Fibroblast of lung (primary cell): ENCODE results near the gene BTBD17. TPM values are rescaled to one million over a fixed set of nuclear protein-coding genes. Genes with fewer than 3 reads are reported as not detected.

Experiments
- DNase-seq, 2 donors: peaks; one replicate each; pipeline versions ENCODE4 v3.0.0 to v3.0.0-alpha.2; 2010; ENCODE audit warnings: low read depth in 2 of 2
- H2AFZ ChIP-seq: 2 replicates; pipeline ENCODE4 v1.5.1; 2012; ENCODE audit warnings: low read length, control low read depth, inconsistent platforms
- H3K27ac ChIP-seq: 2 replicates; pipeline ENCODE4 v1.5.1; 2011; ENCODE audit warnings: low read length, control low read depth; ENCODE audit not compliant: insufficient read depth
- H3K27me3 ChIP-seq: 2 replicates; pipeline ENCODE4 v1.5.1; 2011; ENCODE audit warnings: mild to moderate bottlenecking, low read length; ENCODE audit not compliant: control insufficient read depth, insufficient read depth
- H3K36me3 ChIP-seq: 2 replicates; pipeline ENCODE4 v1.5.1; 2011; ENCODE audit warnings: low read length; ENCODE audit not compliant: control insufficient read depth, insufficient read depth
- H3K4me1 ChIP-seq: 2 replicates; pipeline ENCODE4 v1.5.1; 2011; ENCODE audit warnings: low read length; ENCODE audit not compliant: control insufficient read depth, insufficient read depth; ENCODE audit errors: extremely low read depth
- H3K4me2 ChIP-seq: 2 replicates; pipeline ENCODE4 v1.5.1; 2011; ENCODE audit warnings: low read length, control low read depth; ENCODE audit not compliant: insufficient read depth; ENCODE audit errors: extremely low read depth
- H3K4me3 ChIP-seq, 4 experiments: fragments of 200-600 bp in 1 of 4; sonication (generic) in 1 of 4; replicated peaks in 1 of 4; 2 replicates each; pipeline ENCODE4 v1.5.1; 2011 to 2016; ENCODE audit warnings: low read length in 4 of 4, low read depth in 3 of 4, mild to moderate bottlenecking in 3 of 4, control low read depth in 2 of 4, inconsistent platforms in 1 of 4, mixed read lengths in 1 of 4; ENCODE audit not compliant: insufficient read depth in 1 of 4; ENCODE audit errors: control extremely low read depth in 1 of 4
- H3K79me2 ChIP-seq: 2 replicates; pipeline ENCODE4 v1.5.1; 2012; ENCODE audit warnings: mild to moderate bottlenecking, low read length, inconsistent platforms; ENCODE audit not compliant: control insufficient read depth, insufficient read depth
- H3K9ac ChIP-seq: 2 replicates; pipeline ENCODE4 v1.5.1; 2011; ENCODE audit warnings: mild to moderate bottlenecking, low read length, control low read depth; ENCODE audit not compliant: insufficient read depth
- H3K9me3 ChIP-seq: 2 replicates; pipeline ENCODE4 v1.5.1; 2012; ENCODE audit warnings: low read depth, low read length; ENCODE audit not compliant: control insufficient read depth, insufficient read depth
- H4K20me1 ChIP-seq: 2 replicates; pipeline ENCODE4 v1.5.1; 2011; ENCODE audit warnings: low read length; ENCODE audit not compliant: control insufficient read depth, insufficient read depth; ENCODE audit errors: extremely low read depth
- CTCF ChIP-seq, 2 donors: IDR thresholded peaks in 1 of 2; conservative IDR thresholded peaks in 1 of 2; 1 replicate in 1 of 2; 2 replicates in 1 of 2; pipeline ENCODE4 v1.5.1; 2011 to 2012; ENCODE audit warnings: low read length in 2 of 2, control low read depth in 1 of 2, inconsistent platforms in 1 of 2, low read depth in 1 of 2, mild to moderate bottlenecking in 1 of 2
- EZH2 ChIP-seq: IDR thresholded peaks from 2 replicates; pipeline ENCODE4 v1.5.1; 2012; ENCODE audit warnings: low read length, control low read depth, mild to moderate bottlenecking; ENCODE audit errors: missing control alignments
- polyA plus RNA-seq, 2 donors: library from polyadenylated mRNA; depleted of rRNA in 1 of 2; stranded (reverse) in 1 of 2; unstranded in 1 of 2; fragments of >200 nt; gene quantifications; 2 replicates each; pipeline ENCODE4 v1.2.1, GENCODE V29; 2011 to 2012; ENCODE audit warnings: missing spikeins in 1 of 2
- total RNA-seq: library from RNA; depleted of rRNA; stranded (reverse); fragments of >200 nt; gene quantifications from 2 replicates; pipeline ENCODE4 v1.2.1, GENCODE V29; 2014

BTBD17 gene
- total and polyA plus RNA-seq, 2 donors (not counting 1 experiment from before 2014, with no cell fraction given), result under 0.01 TPM; not detected in 1

DNA sequence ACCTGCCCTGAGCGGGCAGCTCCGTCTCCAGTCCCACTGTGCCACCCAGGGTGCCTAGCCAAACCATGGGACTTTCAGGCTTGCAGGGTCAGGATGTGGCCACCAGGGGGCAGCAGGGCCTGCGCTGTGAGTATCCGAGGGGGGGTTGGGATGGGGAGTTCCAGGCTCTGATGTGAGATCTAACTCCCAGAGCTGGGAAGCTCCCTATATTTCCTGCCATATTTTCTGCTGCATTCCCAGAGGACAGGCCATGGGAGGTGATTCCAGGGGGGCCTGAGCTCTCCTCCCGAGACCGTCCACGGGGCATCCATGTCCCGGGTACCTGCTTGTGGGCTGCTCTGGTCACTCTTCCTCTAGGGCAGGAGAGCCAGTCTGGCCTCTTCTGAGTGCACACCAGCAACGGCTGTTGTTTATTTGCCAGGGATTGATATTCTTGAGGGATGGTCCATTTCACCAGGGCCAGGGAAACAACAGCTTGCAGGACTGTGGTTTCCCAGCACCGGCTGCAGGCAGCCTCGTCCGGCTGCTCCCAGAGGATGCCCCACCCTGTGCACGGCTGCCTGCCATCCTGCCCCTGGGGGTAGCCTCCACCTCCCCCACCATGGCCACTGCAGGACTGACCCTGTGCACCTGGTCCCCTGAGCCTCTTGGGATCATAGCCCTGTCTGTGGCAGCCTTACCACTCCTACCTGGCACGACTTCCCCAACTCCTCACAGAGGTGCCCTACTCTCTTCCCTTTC is 6.8 kb upstream of the BTBD17 start:
- Histone ChIP-seq H4K20me1 (no peaks in the 10 kb centered on the region), H3K27me3 (no peaks in the 10 kb centered on the region), H3K4me1 (no peaks in the 10 kb centered on the region), H2AFZ (no peak overlapping the region), H3K9ac (no peak overlapping the region), H3K4me3 (no peak overlapping the region), H3K36me3 (no peaks in the 10 kb centered on the region), H3K27ac (no peak overlapping the region), H3K9me3 (no peaks in the 10 kb centered on the region), H3K79me2 (no peaks in the 10 kb centered on the region), H3K4me2 (no peak overlapping the region)
- TF ChIP-seq CTCF (conservative IDR thresholded peaks at IDR 0.05 in 1 of 2, IDR thresholded peaks at IDR 0.05 in 1 of 2; ENCODE audit: low read depth in 1 of 2, low read length in 2 of 2), result peak; percentile 78 to 93
- TF ChIP-seq EZH2, result no peak
- peak; percentile 25 to 44 for DNase-seq

GRCh38 chr17:74367206-74367605 is 5.5 kb upstream of the BTBD17 start, which contains the start of gene GPR142:
Gene GPR142 (plus strand): TSS chr17:74367506. CDS start chr17:74369541, 2,035 bp downstream.
- Histone ChIP-seq H4K20me1 (no peaks in the 10 kb centered on the region), H3K4me1 (no peaks in the 10 kb centered on the region), H3K79me2 (no peaks in the 10 kb centered on the region), H2AFZ (no peak within 1 kb of the TSS), H3K27ac (no peak within 1 kb of the TSS), H3K27me3 (no peaks in the 10 kb centered on the region), H3K9me3 (no peaks in the 10 kb centered on the region), H3K4me2 (no peak within 1 kb of the TSS), H3K9ac (no peak within 1 kb of the TSS), H3K36me3 (no peaks in the 10 kb centered on the region), H3K4me3 (no peak within 1 kb of the TSS)
- no peak for DNase-seq
- TF ChIP-seq EZH2 (no peak), CTCF (conservative IDR thresholded peaks at IDR 0.05 in 1 of 2, IDR thresholded peaks at IDR 0.05 in 1 of 2; ENCODE audit: low read depth in 1 of 2, low read length in 2 of 2) (no peak)

DNA sequence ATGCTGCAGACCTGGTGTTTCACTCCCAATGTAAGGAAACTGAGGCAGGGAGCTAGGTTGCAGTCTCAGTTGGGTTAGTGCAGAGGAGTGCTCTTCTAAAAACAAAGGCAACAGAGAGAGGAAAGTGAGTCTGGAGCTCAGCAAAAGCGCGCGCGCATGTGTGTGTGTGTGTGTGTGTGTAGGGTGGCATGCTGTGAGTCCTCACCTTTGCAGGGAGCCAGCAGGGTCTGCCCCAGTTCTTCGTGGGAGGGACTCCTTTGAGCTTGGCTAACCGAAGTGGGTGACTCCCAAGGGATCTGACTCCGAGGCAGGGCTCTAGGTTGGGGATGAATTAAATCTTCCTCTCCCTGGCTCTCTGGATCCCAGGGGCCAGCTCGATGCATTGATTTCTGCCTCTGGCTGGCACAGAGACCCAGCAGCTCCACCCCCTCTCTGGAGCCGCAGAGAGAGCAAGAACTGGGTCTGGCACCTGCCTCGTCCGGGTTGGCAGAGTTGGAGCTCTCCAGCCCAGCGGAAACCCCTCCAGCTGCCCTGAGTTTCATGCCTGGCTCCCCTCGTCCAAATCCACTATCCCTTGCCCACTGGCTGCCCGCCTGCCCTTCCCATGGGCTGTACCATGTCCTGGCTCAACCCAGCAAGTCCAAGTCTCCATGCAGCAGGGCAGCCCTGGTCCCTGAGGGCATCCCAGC is 1.3 kb upstream of the BTBD17 start:
- TF ChIP-seq CTCF (conservative IDR thresholded peaks at IDR 0.05 in 1 of 2, IDR thresholded peaks at IDR 0.05 in 1 of 2; ENCODE audit: low read depth in 1 of 2, low read length in 2 of 2) (no peak), EZH2 (no peak)
- H3K4me2 ChIP-seq, result no peak overlapping the region
- H3K9ac ChIP-seq, result no peak overlapping the region
- no peaks in the 10 kb centered on the region for H3K9me3 ChIP-seq
- no peaks in the 10 kb centered on the region for H3K4me1 ChIP-seq
- no peaks in the 10 kb centered on the region for H3K27me3 ChIP-seq
- DNase-seq, result no peak
- no peak overlapping the region for H3K4me3 ChIP-seq
- H4K20me1 ChIP-seq, result no peaks in the 10 kb centered on the region
- no peak overlapping the region for H3K27ac ChIP-seq
- no peak overlapping the region for H2AFZ ChIP-seq
- H3K36me3 ChIP-seq, result no peaks in the 10 kb centered on the region
- no peaks in the 10 kb centered on the region for H3K79me2 ChIP-seq
